Measurements from ENCODE around the gene LARGE1. TPM values are rescaled to one million over a fixed set of nuclear protein-coding genes. Genes with fewer than 3 reads are reported as not detected.

The LARGE1 gene
- total and polyA plus RNA-seq, 2 of the 8 experiments (the other 6 are each of a cell fraction or from before 2014, with no cell fraction given), result 43.7 to 83.0 TPM

- DNase-seq (ENCODE audit: low read depth in 1 of 2, low spot score in 2 of 2) (no peak), FAIRE-seq (no peak)
- Histone ChIP-seq H3K27ac (ENCODE audit: low read depth, low read length) (no peak overlapping the region), H3K4me3 (ENCODE audit: extremely low read depth in 1 of 4, insufficient read depth in 2 of 4, low read depth in 3 of 4, low read length in 4 of 4) (no peak overlapping the region), H2BK120ac (replicated peaks; ENCODE audit: low read depth, low read length) (no peak overlapping the region), H2BK15ac (ENCODE audit: low read length) (no peak overlapping the region), H2BK5ac (ENCODE audit: low read depth, low read length) (no peak overlapping the region), H3K56ac (replicated peaks; ENCODE audit: insufficient read length, low read depth, low read length) (no peak overlapping the region), H4K5ac (ENCODE audit: insufficient read length, low read depth, low read length) (no peak overlapping the region), H4K91ac (replicated peaks; ENCODE audit: insufficient read length, low read length) (no peak overlapping the region), H3K23me2 (ENCODE audit: low read depth, low read length) (no peaks in the 10 kb centered on the region), H3K9ac (replicated peaks in 1 of 4; ENCODE audit: extremely low read depth in 1 of 4, low read depth in 3 of 4, low read length in 3 of 4) (no peak overlapping the region), H3K36me3 (ENCODE audit: control insufficient read depth in 2 of 4, insufficient read depth in 4 of 4, low read length in 3 of 4) (peaks cover 0 to 13% (median 1%) of the 10 kb centered on the region in 4 experiments; a peak in 3 of 8 replicates), H3K4me2 (ENCODE audit: insufficient read depth in 1 of 2, low read depth in 2 of 2, low read length in 2 of 2) (no peak overlapping the region), H2AFZ (ENCODE audit: low read length) (no peak overlapping the region), H4K8ac (ENCODE audit: extremely low read depth, insufficient read depth, low read length) (no peak overlapping the region), H3K14ac (ENCODE audit: insufficient read length) (no peak overlapping the region), H2AK5ac (ENCODE audit: low read depth, low read length) (no peak overlapping the region), H3K9me3 (ENCODE audit: insufficient read depth in 2 of 2, low read depth in 1 of 2, low read length in 1 of 2) (no peaks in the 10 kb centered on the region), H2BK12ac (ENCODE audit: low read depth, low read length) (no peak overlapping the region), H3K79me2 (ENCODE audit: control insufficient read depth in 1 of 2, insufficient read depth in 2 of 2, low read length in 2 of 2) (peaks cover 0 to 75% of the 10 kb centered on the region in 2 experiments; a peak in 3 of 4 replicates), H3K23ac (ENCODE audit: insufficient read length) (no peak overlapping the region), H3K18ac (ENCODE audit: extremely low read depth, low read length) (no peak overlapping the region), H3K79me1 (ENCODE audit: low read depth, low read length) (peaks cover 5% of the 10 kb centered on the region), H3K4ac (replicated peaks; ENCODE audit: insufficient read length, low read depth, low read length) (no peak overlapping the region), H2BK20ac (ENCODE audit: low read length) (no peak overlapping the region), H3K27me3 (replicated peaks in 1 of 4; ENCODE audit: control insufficient read depth in 3 of 4, extremely low read depth in 1 of 4, insufficient read depth in 3 of 4, low read length in 3 of 4) (no peaks in the 10 kb centered on the region), H4K20me1 (replicated peaks in 1 of 2; ENCODE audit: control insufficient read depth in 1 of 2, insufficient read depth in 2 of 2, low read length in 2 of 2) (peaks cover 0 to 9% of the 10 kb centered on the region in 2 experiments), H3K4me1 (replicated peaks in 1 of 4; ENCODE audit: control insufficient read depth in 3 of 4, insufficient read depth in 4 of 4, low read length in 3 of 4) (no peaks in the 10 kb centered on the region; a peak in 1 of 7 replicates)
- WGBS, 2 experiments (ENCODE audit: extremely low coverage in 1 of 2, insufficient coverage in 1 of 2, insufficient read length in 1 of 2, insufficient replicate concordance in 2 of 2, low coverage in 1 of 2, low lambda C conversion rate in 2 of 2, missing lambda C conversion rate in 1 of 2), result 90% methylated on average over 4 of the region's 4 CpGs; no CpG with 5 or more reads in 1 of the 2 experiments
- no peak for TF ChIP-seq SP2 (IDR thresholded peaks at IDR 0.05; ENCODE audit: low read length)
- no peak for TF ChIP-seq TAF1 (IDR thresholded peaks at IDR 0.05; ENCODE audit: low read depth, low read length)
- no peak for TF ChIP-seq CBX8 (IDR thresholded peaks at IDR 0.05; ENCODE audit: borderline replicate concordance, low read depth, low read length)
- TF ChIP-seq TCF12 (IDR thresholded peaks at IDR 0.05; ENCODE audit: low read depth, low read length), result no peak
- TF ChIP-seq RBBP5 (IDR thresholded peaks at IDR 0.05; ENCODE audit: borderline replicate concordance, low read depth, low read length), result no peak
- no peak for TF ChIP-seq MAFK (IDR thresholded peaks at IDR 0.05; ENCODE audit: low read depth, low read length)
- TF ChIP-seq RXRA (IDR thresholded peaks at IDR 0.05; ENCODE audit: insufficient read depth, low read depth, low read length), result no peak
- TF ChIP-seq NRF1 (IDR thresholded peaks at IDR 0.05; ENCODE audit: low read depth, low read length), result no peak
- ChIA-PET CTCF (ENCODE audit: partially characterized antibody) (interaction anchor here (0.6 to 1.6 kb wide), 7 partner anchors 9 to 700 kb away, joined by 3 to 6 read pairs (median 3); no protein-coding TSS in a partner anchor), POLR2A (ENCODE audit: partially characterized antibody) (no interaction called here)
Observed at GRCh38 chr22:33748714-33749113, 171.6 kb downstream of the LARGE1 start.
